Measurements from ENCODE around the gene DHRS1. TPM values are rescaled to one million over a fixed set of nuclear protein-coding genes. Genes with fewer than 3 reads are reported as not detected.

DHRS1 gene
- total RNA-seq, 1 experiment from 2014 or later = 19.7 TPM

DNA sequence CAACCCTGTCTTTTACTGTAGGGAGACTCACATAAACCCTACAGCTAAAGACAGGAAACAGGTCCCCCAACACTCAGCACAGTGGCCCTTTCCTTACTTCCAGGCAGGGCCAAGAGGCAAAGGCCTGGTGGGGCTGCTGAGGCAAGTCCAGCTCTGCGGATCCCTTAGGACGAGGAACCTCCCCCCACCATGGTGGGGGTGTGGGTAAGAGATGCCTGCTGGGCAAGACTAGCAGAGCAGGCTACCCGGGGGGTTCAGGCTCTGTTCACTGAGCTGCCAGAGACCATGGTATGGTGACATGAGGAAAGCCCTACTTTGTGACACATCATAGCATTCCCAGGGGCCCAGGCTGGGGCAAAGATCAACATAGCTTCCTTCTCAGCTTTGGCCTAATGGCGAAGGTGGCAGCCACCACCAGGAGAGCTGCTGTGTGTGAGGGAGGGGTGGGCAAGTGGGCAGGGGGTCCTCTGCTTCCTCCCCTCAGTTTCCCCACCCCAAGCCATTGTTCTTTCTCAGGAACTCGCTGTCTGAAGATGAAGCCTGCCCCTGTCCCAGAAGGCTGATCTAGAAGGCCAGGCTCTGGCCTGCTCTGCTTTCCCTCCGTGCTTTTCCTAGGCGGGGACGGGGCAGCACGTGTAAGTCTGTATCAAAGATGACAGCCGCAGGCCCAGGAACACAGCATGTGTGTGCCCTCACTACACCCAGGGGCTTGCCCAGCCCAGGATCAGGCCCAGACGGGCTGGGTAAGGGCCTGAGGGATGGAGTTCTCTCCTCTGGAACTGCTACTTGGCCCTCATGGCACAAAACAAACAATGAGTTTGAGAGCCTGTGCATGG, 47.1 kb downstream of the DHRS1 start:
- DNase-seq = no peak
- H3K27ac Mint-ChIP-seq (ENCODE audit: unreplicated experiment) = no peak overlapping the region
- BruUV-seq (replicated peaks) = no TSS peak
- CTCF ChIA-PET = interaction anchor here (0.7 kb wide), 1 partner anchor 44 kb away, joined by 4 read pairs; no protein-coding TSS in a partner anchor
- intact Hi-C loops (cut with micrococcal nuclease; ENCODE audit: unreplicated experiment) = no loop called here
- no peaks in the 10 kb centered on the region for H3K9me3 Mint-ChIP-seq (ENCODE audit: low read depth, unreplicated experiment)
- H3K36me3 Mint-ChIP-seq (ENCODE audit: insufficient read depth, unreplicated experiment) = no peaks in the 10 kb centered on the region
- no peaks in the 10 kb centered on the region for H3K27me3 Mint-ChIP-seq (ENCODE audit: unreplicated experiment)
- H3K4me1 Mint-ChIP-seq (ENCODE audit: low read depth, unreplicated experiment) = peaks cover 7% of the 10 kb centered on the region
- TF ChIP-seq, protein P1, sequence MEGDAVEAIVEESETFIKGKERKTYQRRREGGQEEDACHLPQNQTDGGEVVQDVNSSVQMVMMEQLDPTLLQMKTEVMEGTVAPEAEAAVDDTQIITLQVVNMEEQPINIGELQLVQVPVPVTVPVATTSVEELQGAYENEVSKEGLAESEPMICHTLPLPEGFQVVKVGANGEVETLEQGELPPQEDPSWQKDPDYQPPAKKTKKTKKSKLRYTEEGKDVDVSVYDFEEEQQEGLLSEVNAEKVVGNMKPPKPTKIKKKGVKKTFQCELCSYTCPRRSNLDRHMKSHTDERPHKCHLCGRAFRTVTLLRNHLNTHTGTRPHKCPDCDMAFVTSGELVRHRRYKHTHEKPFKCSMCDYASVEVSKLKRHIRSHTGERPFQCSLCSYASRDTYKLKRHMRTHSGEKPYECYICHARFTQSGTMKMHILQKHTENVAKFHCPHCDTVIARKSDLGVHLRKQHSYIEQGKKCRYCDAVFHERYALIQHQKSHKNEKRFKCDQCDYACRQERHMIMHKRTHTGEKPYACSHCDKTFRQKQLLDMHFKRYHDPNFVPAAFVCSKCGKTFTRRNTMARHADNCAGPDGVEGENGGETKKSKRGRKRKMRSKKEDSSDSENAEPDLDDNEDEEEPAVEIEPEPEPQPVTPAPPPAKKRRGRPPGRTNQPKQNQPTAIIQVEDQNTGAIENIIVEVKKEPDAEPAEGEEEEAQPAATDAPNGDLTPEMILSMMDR (IDR thresholded peaks at IDR 0.05; ENCODE audit: unreplicated experiment) = no peak
- H3K4me3 Mint-ChIP-seq (ENCODE audit: low read depth, unreplicated experiment) = no peak overlapping the region

DNA sequence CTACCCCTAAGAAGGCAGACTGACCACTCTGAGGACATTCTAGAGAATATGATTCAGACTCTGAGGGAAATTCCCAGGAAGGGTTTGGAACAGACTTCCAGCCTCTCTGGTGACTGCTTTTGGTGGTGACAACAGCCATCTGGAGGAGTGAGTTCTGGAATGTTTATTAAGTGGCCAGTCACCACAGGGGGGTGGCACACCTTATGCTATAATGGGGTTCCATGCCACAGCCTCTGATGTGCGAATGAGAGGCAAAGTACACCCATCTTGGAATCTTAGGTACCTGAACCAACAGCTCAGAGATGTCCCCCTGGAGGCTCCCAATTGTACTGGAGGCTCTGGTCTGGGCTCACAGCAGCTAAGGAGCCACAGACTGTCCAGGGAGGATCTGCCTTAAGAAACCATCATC, 47.7 kb downstream of the DHRS1 start:
- no TSS peak for BruUV-seq (replicated peaks)
- H3K9me3 Mint-ChIP-seq (ENCODE audit: low read depth, unreplicated experiment) = no peaks in the 10 kb centered on the region
- intact Hi-C loops (cut with micrococcal nuclease; ENCODE audit: unreplicated experiment) = no loop called here
- TF ChIP-seq, protein P1 (IDR thresholded peaks at IDR 0.05; ENCODE audit: unreplicated experiment) = no peak
- no peak overlapping the region for H3K27ac Mint-ChIP-seq (ENCODE audit: unreplicated experiment)
- H3K4me3 Mint-ChIP-seq (ENCODE audit: low read depth, unreplicated experiment) = no peak overlapping the region
- no peak for DNase-seq
- CTCF ChIA-PET = interaction anchor here (0.7 to 1.6 kb wide), 2 partner anchors 45 to 89 kb away, joined by 3 to 4 read pairs; no protein-coding TSS in a partner anchor
- no peaks in the 10 kb centered on the region for H3K27me3 Mint-ChIP-seq (ENCODE audit: unreplicated experiment)
- H3K4me1 Mint-ChIP-seq (ENCODE audit: low read depth, unreplicated experiment) = peaks cover 7% of the 10 kb centered on the region
- no peaks in the 10 kb centered on the region for H3K36me3 Mint-ChIP-seq (ENCODE audit: insufficient read depth, unreplicated experiment)

DNA sequence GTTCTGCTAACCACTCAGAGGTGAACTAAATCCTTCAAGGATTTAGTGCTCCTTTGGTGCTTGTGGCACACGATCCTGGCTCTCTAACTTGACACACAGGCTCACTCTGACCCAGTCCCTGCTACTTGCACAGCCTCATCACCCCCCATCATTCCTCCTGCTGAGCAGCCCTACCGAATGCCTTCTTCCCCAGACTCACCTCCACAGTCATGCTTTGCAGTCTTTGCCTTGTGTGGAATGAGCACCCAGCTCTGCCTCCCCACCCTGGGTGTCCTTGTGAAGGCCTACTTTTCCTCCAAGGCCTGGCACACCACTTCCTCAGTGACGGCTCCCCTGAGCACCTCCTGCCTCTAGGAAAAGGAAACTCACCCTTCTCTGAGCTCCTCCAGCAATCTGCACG, 49.2 kb downstream of the DHRS1 start:
- Mint-ChIP-seq H3K36me3 (ENCODE audit: insufficient read depth, unreplicated experiment) (no peaks in the 10 kb centered on the region), H3K4me1 (ENCODE audit: low read depth, unreplicated experiment) (peaks cover 7% of the 10 kb centered on the region), H3K27ac (ENCODE audit: unreplicated experiment) (no peak overlapping the region), H3K27me3 (ENCODE audit: unreplicated experiment) (no peaks in the 10 kb centered on the region), H3K4me3 (ENCODE audit: low read depth, unreplicated experiment) (no peak overlapping the region), H3K9me3 (ENCODE audit: low read depth, unreplicated experiment) (no peaks in the 10 kb centered on the region)
- CTCF ChIA-PET = interaction anchor here (1.6 kb wide), 1 partner anchor 90 kb away, joined by 3 read pairs; no protein-coding TSS in a partner anchor
- no TSS peak for BruUV-seq (replicated peaks)
- TF ChIP-seq, protein P1 (IDR thresholded peaks at IDR 0.05; ENCODE audit: unreplicated experiment) = no peak
- DNase-seq = no peak
- intact Hi-C loops (cut with micrococcal nuclease; ENCODE audit: unreplicated experiment) = no loop called here

DNA sequence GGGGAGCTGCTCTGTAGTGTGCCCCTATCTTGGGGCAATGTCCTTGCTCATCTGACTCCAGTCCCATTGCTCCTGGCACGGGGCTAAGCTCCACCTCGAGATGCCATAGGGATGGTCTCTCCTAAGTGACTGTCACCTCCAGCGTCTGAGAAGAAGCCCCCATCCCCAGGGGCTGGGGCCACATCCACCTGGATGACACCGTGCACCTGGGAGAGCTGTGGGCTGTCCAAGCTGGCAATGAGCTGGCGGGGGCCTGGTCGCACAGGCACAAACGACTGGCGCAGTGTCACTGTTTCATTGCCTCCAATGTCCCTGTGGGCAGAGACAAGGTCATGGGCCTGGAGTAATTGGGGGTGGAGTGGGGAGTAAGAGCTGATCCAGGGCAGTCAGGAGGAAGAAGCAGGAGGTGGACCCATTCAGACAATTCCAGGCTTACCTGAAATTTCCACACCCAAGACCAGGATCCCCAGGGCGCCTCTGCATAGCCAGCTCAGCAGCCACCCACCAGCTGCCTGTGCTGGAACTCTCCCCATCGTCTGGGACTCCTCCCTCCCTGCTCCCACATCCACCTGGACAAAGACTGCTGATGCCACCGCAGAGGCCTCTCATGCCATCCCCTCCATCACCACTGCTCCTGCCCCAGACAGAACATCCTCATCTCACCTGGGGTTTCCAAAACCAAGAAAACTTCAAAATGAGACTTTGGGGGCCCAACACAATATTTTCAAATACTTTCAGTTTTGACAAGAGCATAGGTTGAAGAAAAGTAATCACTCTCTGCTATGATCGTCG, 50.2 kb downstream of the DHRS1 start:
- no peaks in the 10 kb centered on the region for H3K9me3 Mint-ChIP-seq (ENCODE audit: low read depth, unreplicated experiment)
- DNase-seq = no peak
- intact Hi-C loops (cut with micrococcal nuclease; ENCODE audit: unreplicated experiment) = no loop called here
- CTCF ChIA-PET = interaction anchor here (3.4 kb wide), 1 partner anchor 48 kb away, joined by 12 read pairs; no protein-coding TSS in a partner anchor
- H3K4me3 Mint-ChIP-seq (ENCODE audit: low read depth, unreplicated experiment) = no peak overlapping the region
- no peaks in the 10 kb centered on the region for H3K27me3 Mint-ChIP-seq (ENCODE audit: unreplicated experiment)
- TF ChIP-seq, protein P1 (IDR thresholded peaks at IDR 0.05; ENCODE audit: unreplicated experiment) = no peak
- H3K27ac Mint-ChIP-seq (ENCODE audit: unreplicated experiment) = no peak overlapping the region
- no TSS peak for BruUV-seq (replicated peaks)
- peaks cover 7% of the 10 kb centered on the region for H3K4me1 Mint-ChIP-seq (ENCODE audit: low read depth, unreplicated experiment)
- H3K36me3 Mint-ChIP-seq (ENCODE audit: insufficient read depth, unreplicated experiment) = no peaks in the 10 kb centered on the region
